NCI-H526 (cell line): ENCODE data around the gene ARMC9.
"Not testable (repeated sequence)": the region's sequence is repeated elsewhere in the genome, so short reads cannot be mapped to it uniquely, and the experiment has no call there.

Experiments
- DNase-seq, 2 experiments: peaks; one replicate each; lab custom pipeline; 2025; lab: John Stamatoyannopoulos, UW

ARMC9 gene

DNA sequence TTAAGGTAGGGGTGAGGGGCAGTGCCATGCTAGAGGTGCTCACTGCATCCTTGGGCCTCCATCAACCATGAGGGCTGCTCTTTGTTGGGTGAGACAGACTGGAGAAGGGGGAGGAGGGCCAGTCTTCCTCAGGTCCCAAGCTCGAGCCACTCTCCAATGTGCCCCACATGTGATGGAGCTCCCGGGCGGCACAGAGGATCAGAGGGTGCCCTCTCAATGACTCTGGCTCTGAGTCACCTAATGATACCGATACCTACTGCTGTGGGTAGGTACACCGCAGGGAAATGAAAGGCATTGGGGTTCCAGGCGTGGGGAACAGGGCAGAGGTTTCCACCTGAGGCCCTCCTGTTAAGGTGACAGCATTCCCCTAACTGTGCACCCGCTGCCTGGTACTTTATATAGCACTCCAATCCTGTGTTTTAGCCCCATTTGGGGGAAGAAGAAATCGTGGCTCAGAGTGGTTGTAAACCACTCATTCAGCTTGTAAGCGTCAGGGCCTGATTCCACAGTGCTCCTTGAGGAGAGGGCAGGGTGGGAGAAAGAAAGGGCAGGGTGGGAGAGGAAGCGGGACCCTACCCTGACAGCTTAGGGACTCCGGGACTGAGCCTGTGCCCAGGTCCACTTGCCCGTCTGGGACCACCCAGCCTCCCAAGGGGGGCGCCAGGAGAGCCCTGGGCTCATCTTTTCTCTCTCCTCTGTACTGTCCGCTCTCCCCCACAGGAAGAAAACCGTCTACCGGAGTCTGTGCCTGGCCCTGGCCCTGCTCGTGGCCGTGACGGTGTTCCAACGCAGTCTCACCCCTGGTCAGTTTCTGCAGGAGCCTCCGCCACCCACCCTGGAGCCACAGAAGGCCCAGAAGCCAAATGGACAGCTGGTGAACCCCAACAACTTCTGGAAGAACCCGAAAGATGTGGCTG, 198.8 kb downstream of the ARMC9 start:
- DNase-seq, result no peak

GRCh38 chr2:231397928-231398294, 199.5 kb downstream of the ARMC9 start:
- DNase-seq, result no peak

GRCh38 chr2:231398585-231398984, 200.2 kb downstream of the ARMC9 start:
- DNase-seq, result no peak

DNA sequence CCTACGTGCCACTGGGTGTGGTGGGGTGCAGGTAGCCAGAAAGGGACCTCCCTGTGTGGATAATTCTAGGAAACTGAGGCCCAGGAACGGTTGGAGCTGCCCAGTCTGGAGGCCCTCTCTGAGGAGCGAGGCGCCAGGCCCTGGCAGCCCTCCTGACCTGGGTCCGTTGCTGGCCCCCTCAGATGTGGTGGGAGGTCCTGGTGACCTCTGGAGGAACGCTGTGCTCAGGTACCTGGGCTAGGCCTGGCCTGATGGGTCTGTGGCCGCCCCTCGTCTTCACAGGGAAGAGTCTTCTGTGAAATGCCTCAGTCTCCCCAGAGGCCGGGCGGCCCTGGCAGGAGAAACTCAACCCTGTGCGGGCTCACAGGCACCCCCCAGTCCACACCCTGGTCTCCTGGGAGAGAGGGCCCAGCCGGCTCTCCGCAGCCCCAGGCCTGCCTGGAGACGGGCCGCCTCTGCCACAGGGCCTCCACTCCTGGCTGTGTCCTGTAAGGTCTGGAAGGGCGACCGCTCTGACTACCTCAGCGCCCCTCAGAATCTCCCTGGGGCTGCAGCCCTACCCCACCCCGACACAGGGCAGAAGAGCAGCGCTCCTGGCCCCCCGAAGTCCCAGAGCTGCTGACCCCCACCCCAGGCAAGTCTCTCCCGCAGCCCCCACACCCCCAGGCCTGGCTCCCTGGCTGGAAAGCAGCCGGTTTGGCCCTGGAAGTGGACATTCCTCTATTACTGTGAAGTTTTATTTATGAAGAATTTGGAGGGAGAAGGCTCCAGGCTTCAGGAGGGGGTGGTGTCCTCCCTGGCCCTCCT, 200.8 kb downstream of the ARMC9 start:
- DNase-seq, result no peak

- no peak for DNase-seq
Observed at GRCh38 chr2:231399853-231400680, 201.6 kb downstream of the ARMC9 start.

GRCh38 chr2:231400681-231401080, 202.2 kb downstream of the ARMC9 start:
- not testable (repeated sequence) for DNase-seq

GRCh38 chr2:231401101-231401500, 202.7 kb downstream of the ARMC9 start:
- DNase-seq, result not testable (repeated sequence)

DNA sequence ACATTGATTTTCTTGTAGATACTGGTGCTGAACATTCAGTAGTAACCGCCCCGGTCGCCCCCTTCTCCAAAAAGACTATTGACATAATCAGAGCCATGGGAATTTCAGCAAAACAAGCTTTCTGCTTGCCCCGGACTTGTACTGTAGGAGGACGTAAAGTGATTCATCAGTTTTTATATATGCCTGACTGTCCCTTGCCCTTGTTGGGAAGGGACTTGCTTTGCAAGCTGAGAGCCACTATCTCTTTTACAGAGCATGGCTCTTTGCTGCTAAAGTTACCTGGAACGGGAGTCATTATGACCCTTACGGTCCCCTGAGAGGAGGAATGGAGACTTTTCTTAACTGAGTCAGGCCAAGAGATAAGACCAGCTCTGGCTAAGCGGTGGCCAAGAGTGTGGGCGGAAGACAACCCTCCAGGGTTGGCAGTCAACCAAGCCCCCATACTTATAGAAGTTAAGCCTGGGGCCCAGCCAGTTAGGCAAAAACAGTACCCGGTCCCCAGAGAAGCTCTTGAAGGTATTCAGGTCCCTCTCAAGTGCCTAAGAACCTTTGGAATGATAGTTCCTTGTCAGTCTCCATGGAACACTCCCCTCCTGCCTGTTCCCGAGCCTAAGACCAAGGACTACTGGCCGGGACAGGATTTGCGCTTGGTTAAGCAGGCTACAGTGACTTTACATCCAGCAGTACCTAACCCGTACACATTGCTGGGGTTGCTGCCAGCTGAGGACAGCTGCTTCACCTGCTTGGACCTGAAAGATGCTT, 205.2 kb downstream of the ARMC9 start:
- DNase-seq, result not testable (repeated sequence)

DNA sequence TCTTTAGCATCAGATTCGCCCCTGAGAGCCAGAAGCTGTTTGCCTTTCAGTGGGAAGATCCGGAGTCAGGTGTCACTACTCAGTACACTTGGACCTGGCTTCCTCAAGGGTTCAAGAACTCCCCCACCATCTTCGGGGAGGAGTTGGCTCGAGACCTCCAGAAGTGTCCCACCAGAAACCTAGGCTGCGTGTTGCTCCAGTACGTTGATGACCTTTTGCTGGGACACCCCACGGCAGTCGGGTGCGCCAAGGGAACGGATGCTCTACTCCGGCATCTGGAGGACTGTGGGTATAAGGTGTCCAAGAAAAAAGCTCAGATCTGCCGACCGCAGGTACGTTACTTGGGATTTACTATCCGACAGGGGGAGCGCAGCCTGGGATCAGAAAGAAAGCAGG, 205.8 kb downstream of the ARMC9 start:
- DNase-seq, result not testable (repeated sequence)

DNA sequence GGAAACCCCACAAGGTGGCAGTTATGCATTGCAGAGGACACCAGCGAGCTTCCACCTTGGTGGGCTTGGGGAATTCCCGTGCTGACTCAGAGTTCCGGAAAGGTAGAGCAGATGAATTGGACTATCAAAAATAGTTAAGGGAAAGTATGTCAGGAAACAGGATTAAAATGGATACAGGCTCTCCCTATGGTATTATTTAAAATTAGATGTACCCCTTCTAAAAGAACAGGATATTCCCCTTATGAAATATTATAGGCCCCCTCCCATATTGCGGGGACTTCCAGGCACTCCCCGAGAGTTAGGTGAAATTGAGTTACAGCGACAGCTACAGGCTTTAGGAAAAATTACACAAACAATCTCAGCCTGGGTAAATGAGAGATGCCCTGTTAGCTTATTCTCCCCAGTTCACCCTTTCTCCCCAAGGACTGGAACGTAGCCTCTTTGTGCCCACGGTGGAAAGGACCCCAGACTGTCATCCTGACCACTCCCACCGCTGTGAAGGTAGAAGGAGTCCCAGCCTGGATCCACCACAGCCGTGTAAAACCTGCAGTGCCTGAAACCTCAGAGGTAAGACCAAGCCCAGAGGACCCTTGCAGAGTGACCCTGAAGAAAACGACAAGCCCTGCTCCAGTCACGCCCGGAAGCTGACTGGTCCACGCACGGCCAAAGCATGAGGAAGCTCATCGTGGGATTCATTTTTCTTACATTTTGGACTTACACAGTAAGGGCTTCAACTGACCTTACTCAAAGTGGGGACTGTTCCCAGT, 207.4 kb downstream of the ARMC9 start:
- DNase-seq, result not testable (repeated sequence)

GRCh38 chr2:231407686-231408085, 209.3 kb downstream of the ARMC9 start:
- not testable (repeated sequence) for DNase-seq

DNA sequence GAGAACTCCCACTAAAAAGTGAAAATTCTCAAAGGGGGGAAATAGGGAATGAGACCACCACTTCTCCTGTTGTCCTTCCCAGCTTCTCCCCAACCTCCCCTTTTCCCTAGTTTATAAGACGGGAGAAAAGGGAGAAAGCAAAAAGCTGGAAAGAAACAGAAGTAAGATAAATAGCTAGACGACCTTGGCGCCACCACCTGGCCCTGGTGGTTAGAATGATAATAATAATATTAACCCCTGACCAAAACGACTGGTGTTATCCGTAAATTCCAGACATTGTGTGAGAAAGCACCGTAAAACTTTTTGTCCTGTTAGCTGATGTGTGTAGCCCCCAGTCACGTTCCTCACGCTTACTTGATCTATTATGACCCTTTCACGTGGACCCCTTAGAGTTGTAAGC, 209.9 kb downstream of the ARMC9 start:
- not testable (repeated sequence) for DNase-seq

DNA sequence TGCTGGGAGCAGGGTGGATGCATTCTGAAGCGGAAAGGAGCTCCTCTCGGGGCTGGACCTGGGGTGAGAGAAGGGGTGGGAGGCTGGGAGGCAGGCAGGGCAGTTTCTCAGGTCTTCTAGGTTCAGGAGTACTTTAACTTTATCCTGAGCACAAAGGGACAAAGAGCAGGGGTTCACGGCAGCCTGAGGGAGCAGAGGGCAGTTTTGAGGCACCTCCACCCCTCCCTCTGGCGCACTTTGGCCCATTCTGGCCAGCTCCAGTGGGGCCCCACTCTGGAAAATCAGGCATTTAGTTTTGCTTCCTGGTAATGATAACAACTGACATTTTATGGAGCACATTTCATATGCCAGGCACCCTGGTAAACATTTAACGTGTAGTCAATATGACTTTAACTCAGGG, 211.3 kb downstream of the ARMC9 start:
- DNase-seq, result no peak

DNA sequence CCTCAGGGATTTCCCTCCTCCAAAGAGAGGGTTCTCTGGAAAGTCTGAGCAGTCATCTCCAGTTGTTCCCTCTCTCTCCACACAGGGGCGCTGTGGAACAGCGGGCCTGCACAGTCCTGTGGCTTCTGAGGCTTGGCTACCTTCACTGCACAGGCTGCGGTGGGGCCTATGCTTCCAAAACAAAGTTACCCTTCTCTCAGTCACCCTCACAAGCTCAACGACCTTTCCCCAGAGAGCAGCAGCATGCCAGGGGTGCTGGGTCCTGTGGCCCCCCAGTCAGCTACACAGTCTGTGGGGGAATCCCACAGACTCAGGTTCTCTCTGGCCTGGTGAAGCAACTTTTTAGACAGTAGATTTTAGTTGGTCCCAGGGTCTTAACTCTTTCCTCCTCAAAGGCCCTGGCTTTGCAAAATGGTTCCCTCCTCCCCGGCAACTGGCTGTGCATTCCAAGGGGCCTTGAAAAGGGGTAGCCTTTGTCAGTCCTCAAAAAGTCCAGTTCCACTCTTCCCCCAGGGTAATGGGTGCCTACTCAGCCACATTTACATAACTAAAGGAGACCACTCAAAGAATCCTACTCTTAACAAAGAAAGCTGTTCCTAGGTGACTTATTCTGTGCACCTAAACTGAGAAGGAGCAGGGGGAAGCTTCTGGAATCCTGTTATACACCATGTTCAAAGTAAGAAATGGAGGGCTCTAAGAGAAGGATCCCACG, 212.0 kb downstream of the ARMC9 start:
- no peak for DNase-seq

- DNase-seq, result no peak
Observed at GRCh38 chr2:231411237-231411636, 212.8 kb downstream of the ARMC9 start.

GRCh38 chr2:231411831-231412617, 213.6 kb downstream of the ARMC9 start:
- peak; percentile 70 to 95 for DNase-seq

- no peak for DNase-seq
Observed at GRCh38 chr2:231412618-231412963, 214.2 kb downstream of the ARMC9 start.

- DNase-seq, result no peak
Observed at GRCh38 chr2:231413456-231413855, 215.0 kb downstream of the ARMC9 start.

DNA sequence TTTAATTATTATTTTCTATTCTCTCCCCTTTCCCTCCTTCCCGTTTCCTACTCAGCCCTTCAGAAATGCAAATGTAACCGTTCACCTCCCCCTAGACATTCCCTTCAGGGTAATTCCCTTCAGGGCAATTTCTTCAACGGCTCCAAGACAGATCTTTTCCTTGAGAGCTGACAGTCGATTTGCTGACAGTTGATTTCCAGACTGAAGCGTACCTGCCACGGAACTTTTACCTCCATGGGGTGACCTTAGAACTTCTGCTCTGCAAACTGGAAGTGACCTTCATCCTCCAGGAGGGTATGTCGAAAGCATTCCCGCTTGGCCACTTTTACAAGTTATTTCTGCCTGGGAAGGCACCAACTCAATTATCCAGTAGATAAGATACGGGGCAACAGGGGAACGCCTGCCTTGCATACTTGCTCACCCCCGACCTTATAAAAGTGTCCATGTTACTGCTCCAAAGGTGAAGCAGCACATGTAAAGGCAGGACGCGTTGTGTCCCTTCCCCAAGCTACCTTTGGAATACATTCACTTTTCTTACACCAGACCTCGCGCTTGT, 215.6 kb downstream of the ARMC9 start:
- DNase-seq, result no peak
